Osteoblast (primary cell): Measurements from ENCODE around the gene RTL1. TPM values are rescaled to one million over a fixed set of nuclear protein-coding genes. Genes with fewer than 3 reads are reported as not detected.

ENCODE experiments used
- DNase-seq: peaks from one replicate; pipeline ENCODE4 v3.0.0; 2011; ENCODE audit warnings: low spot score, mixed read lengths; ENCODE audit not compliant: insufficient read length; ENCODE audit errors: missing footprints
- H2AFZ ChIP-seq: 2 replicates; pipeline ENCODE4 v1.6.0; 2011; ENCODE audit warnings: mild to moderate bottlenecking, low read length
- H3K27ac ChIP-seq: 2 replicates; pipeline ENCODE4 v1.5.1; 2011; ENCODE audit warnings: mild to moderate bottlenecking, low read depth, low read length, moderate library complexity
- H3K27me3 ChIP-seq: 2 replicates; pipeline ENCODE4 v1.6.0; 2012; ENCODE audit warnings: mild to moderate bottlenecking, control low read depth, inconsistent platforms, low read length, moderate library complexity; ENCODE audit not compliant: insufficient read depth
- H3K36me3 ChIP-seq: 2 replicates; pipeline ENCODE4 v1.5.1; 2011; ENCODE audit warnings: mild to moderate bottlenecking, low read length, control low read depth, moderate library complexity; ENCODE audit not compliant: insufficient read depth
- H3K4me1 ChIP-seq: 2 replicates; pipeline ENCODE4 v1.5.1; 2011; ENCODE audit warnings: mild to moderate bottlenecking, low read length, control low read depth, moderate library complexity; ENCODE audit not compliant: insufficient read depth
- H3K4me2 ChIP-seq: 2 replicates; pipeline ENCODE4 v1.6.0; 2011; ENCODE audit warnings: mild to moderate bottlenecking, low read length; ENCODE audit not compliant: insufficient read depth
- H3K4me3 ChIP-seq: fragments of 200-600 bp; sonication (generic); 3 replicates; pipeline ENCODE4 v1.5.1; 2012; ENCODE audit warnings: mild to moderate bottlenecking, low read length, inconsistent platforms; ENCODE audit not compliant: insufficient read depth
- H3K79me2 ChIP-seq: 2 replicates; pipeline ENCODE4 v1.6.0; 2012; ENCODE audit warnings: mild to moderate bottlenecking, low read length, control low read depth, inconsistent platforms; ENCODE audit not compliant: insufficient read depth
- H3K9me3 ChIP-seq: 2 replicates; pipeline ENCODE4 v1.5.1; 2011; ENCODE audit warnings: low read depth, low read length, control low read depth
- H4K20me1 ChIP-seq: 2 replicates; pipeline ENCODE4 v1.6.0; 2012; ENCODE audit warnings: mild to moderate bottlenecking, low read length, control low read depth; ENCODE audit not compliant: insufficient read depth
- CTCF ChIP-seq: IDR thresholded peaks from 2 replicates; pipeline ENCODE4 v1.5.1; 2011; ENCODE audit warnings: mild to moderate bottlenecking, low read depth, low read length, moderate library complexity; ENCODE audit errors: extremely low read depth
- total RNA-seq: library from RNA; depleted of rRNA; stranded (reverse); fragments of >200 nt; gene quantifications from 2 replicates; pipeline ENCODE4 v1.2.3, GENCODE V29; 2012

The RTL1 gene
- total RNA-seq, 1 donor, result not detected

GRCh38 chr14:100857923-100858837, 45.3 kb downstream of the RTL1 start:
- H3K36me3 ChIP-seq, result peaks cover 35% of the 10 kb centered on the region
- TF ChIP-seq CTCF, result no peak
- no peak overlapping the region for H3K4me2 ChIP-seq
- no peaks in the 10 kb centered on the region for H3K27me3 ChIP-seq
- DNase-seq, result peak; percentile 68
- H2AFZ ChIP-seq, result no peak overlapping the region
- no peak overlapping the region for H3K4me3 ChIP-seq
- H3K9me3 ChIP-seq, result no peaks in the 10 kb centered on the region
- peaks cover 72% of the 10 kb centered on the region for H4K20me1 ChIP-seq
- peaks cover 98% of the 10 kb centered on the region for H3K79me2 ChIP-seq
- no peak overlapping the region for H3K27ac ChIP-seq
- H3K4me1 ChIP-seq, result peaks cover 7% of the 10 kb centered on the region

GRCh38 chr14:100857233-100857922, 46.1 kb downstream of the RTL1 start:
- no peak overlapping the region for H2AFZ ChIP-seq
- no peaks in the 10 kb centered on the region for H3K9me3 ChIP-seq
- no peak for TF ChIP-seq CTCF
- peaks cover 30% of the 10 kb centered on the region for H3K36me3 ChIP-seq
- peak; percentile 58 for DNase-seq
- H3K79me2 ChIP-seq, result peaks cover 98% of the 10 kb centered on the region
- H3K4me2 ChIP-seq, result no peak overlapping the region
- H3K27ac ChIP-seq, result no peak overlapping the region
- no peaks in the 10 kb centered on the region for H3K27me3 ChIP-seq
- H4K20me1 ChIP-seq, result peaks cover 68% of the 10 kb centered on the region
- H3K4me1 ChIP-seq, result peaks cover 7% of the 10 kb centered on the region
- H3K4me3 ChIP-seq, result no peak overlapping the region

- Histone ChIP-seq H3K4me2 (no peak overlapping the region), H3K79me2 (peaks cover 98% of the 10 kb centered on the region), H3K36me3 (peaks cover 27% of the 10 kb centered on the region), H3K27ac (no peak overlapping the region), H3K9me3 (no peaks in the 10 kb centered on the region), H4K20me1 (peaks cover 72% of the 10 kb centered on the region), H2AFZ (no peak overlapping the region), H3K4me1 (no peaks in the 10 kb centered on the region), H3K4me3 (no peak overlapping the region), H3K27me3 (no peaks in the 10 kb centered on the region)
- DNase-seq, result peak; percentile 57
- TF ChIP-seq CTCF, result no peak
Measured at GRCh38 chr14:100856056-100856950, 47.2 kb downstream of the RTL1 start.
